HFFc6 (cell line): Measurements from ENCODE around the gene FGF14. TPM values are rescaled to one million over a fixed set of nuclear protein-coding genes. Genes with fewer than 3 reads are reported as not detected.

ENCODE experiments used
- DNase-seq: peaks from one replicate; pipeline ENCODE4 v3.0.0-alpha.2; 2018
- H3K27ac Mint-ChIP-seq: 2 replicates; pipeline ENCODE4 v1.8.0; 2020; ENCODE audit warnings: mild to moderate bottlenecking, mixed read lengths
- H3K27me3 Mint-ChIP-seq: 2 replicates; pipeline ENCODE4 v1.8.0; 2021; ENCODE audit warnings: mild to moderate bottlenecking, moderate library complexity, mixed read lengths; ENCODE audit not compliant: insufficient read depth
- H3K36me3 Mint-ChIP-seq: 2 replicates; pipeline ENCODE4 v1.8.0; 2021; ENCODE audit warnings: low read depth, mixed read lengths
- H3K4me1 Mint-ChIP-seq: 2 replicates; pipeline ENCODE4 v1.8.0; 2020; ENCODE audit warnings: low read depth, mixed read lengths
- H3K4me3 Mint-ChIP-seq: 2 replicates; pipeline ENCODE4 v1.8.0; 2020; ENCODE audit warnings: mild to moderate bottlenecking, moderate library complexity, mixed read lengths
- H3K9me3 Mint-ChIP-seq: 2 replicates; pipeline ENCODE4 v1.8.0; 2020; ENCODE audit warnings: mild to moderate bottlenecking, mixed read lengths
- long read RNA-seq: library from polyadenylated mRNA; unstranded; transcript quantifications from one replicate; pipeline ENCODE4 v2.0.0, GENCODE V29; 2019
- total RNA-seq, 6 experiments: library from RNA; stranded (reverse); fragmentation: NEBNext Ultra II Directional; extraction: Animal tissue kit (Norgen Biotek cat#: 25700); gene quantifications; 2 replicates in 1 of 6; 3 replicates in 5 of 6; pipeline ENCODE4 v1.2.3, GENCODE V29; 2021
- TF ChIP-seq, protein P1 (sequence below): fragments of 200-600 bp; sonication (generic); IDR thresholded peaks from 2 replicates; pipeline ENCODE4 v1.5.0; 2021; ENCODE audit warnings: antibody characterized with exemption, mild to moderate bottlenecking

Gene FGF14
- under 1 TPM in 2 of 6 experiments, not detected in 4; 0.02 to 0.03 TPM for total RNA-seq
- long read RNA-seq, partial matches to known transcripts: 0 of 2 reads
- long read RNA-seq, other reads (novel, unspliced or antisense): 2 of 2 reads

DNA sequence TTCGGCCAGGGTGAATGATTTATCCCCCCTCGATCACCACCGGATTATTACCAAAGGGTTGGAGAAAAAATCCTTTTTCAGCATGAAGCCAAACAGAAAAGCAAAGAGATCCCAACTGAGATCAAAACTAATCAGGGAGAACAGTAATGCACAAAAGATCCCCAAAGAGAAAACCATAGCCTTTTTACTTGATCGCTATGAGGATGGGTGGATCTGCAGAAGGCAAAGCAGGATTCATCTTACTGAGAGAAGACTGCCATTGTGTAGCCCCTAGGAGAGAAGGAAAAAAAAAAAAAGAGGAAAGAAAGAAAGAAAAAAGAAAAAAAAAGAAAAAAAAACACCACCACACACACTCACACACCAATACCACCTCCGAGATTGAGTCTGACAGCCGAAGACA is at the start of gene FGF14:
Gene FGF14 (minus strand): TSS at position 283 of the 400 bp plus-strand sequence.
- Mint-ChIP-seq H3K9me3 (peaks cover 19% of the 10 kb centered on the region), H3K4me1 (no peaks in the 10 kb centered on the region), H3K27ac (no peak within 1 kb of the TSS), H3K4me3 (no peak within 1 kb of the TSS), H3K27me3 (peaks cover 7% of the 10 kb centered on the region), H3K36me3 (no peaks in the 10 kb centered on the region)
- no peak for DNase-seq
- TF ChIP-seq, protein P1, sequence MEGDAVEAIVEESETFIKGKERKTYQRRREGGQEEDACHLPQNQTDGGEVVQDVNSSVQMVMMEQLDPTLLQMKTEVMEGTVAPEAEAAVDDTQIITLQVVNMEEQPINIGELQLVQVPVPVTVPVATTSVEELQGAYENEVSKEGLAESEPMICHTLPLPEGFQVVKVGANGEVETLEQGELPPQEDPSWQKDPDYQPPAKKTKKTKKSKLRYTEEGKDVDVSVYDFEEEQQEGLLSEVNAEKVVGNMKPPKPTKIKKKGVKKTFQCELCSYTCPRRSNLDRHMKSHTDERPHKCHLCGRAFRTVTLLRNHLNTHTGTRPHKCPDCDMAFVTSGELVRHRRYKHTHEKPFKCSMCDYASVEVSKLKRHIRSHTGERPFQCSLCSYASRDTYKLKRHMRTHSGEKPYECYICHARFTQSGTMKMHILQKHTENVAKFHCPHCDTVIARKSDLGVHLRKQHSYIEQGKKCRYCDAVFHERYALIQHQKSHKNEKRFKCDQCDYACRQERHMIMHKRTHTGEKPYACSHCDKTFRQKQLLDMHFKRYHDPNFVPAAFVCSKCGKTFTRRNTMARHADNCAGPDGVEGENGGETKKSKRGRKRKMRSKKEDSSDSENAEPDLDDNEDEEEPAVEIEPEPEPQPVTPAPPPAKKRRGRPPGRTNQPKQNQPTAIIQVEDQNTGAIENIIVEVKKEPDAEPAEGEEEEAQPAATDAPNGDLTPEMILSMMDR: no peak

- H3K4me3 Mint-ChIP-seq: no peak overlapping the region
- H3K27ac Mint-ChIP-seq: no peak overlapping the region
- TF ChIP-seq, protein P1: no peak
- DNase-seq: no peak
- H3K36me3 Mint-ChIP-seq: no peaks in the 10 kb centered on the region
- no peaks in the 10 kb centered on the region for H3K4me1 Mint-ChIP-seq
- H3K27me3 Mint-ChIP-seq: no peaks in the 10 kb centered on the region
- peaks cover 70% of the 10 kb centered on the region for H3K9me3 Mint-ChIP-seq
Observed at GRCh38 chr13:102443249-102443648, 41.4 kb upstream of the FGF14 start.

DNA sequence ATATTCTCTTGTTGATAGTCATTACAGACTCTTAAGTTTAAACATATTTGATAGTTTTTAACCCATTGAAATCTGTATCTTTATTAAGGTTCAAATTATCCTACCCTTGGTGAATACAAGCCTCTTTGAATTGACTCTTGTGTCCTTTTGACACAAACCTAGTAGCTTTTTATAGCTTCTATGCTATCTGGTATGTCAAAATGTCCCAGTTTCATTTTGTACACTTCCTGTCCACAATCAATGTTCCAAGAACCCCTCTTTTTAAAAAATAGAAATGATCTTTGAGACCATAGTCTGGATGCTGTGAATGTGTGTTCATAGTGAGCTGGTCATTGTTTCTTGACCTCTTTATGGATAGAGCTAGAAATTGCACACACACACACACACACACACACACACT is 39.2 kb upstream of the FGF14 start:
- no peak for DNase-seq
- no peak overlapping the region for H3K27ac Mint-ChIP-seq

DNA sequence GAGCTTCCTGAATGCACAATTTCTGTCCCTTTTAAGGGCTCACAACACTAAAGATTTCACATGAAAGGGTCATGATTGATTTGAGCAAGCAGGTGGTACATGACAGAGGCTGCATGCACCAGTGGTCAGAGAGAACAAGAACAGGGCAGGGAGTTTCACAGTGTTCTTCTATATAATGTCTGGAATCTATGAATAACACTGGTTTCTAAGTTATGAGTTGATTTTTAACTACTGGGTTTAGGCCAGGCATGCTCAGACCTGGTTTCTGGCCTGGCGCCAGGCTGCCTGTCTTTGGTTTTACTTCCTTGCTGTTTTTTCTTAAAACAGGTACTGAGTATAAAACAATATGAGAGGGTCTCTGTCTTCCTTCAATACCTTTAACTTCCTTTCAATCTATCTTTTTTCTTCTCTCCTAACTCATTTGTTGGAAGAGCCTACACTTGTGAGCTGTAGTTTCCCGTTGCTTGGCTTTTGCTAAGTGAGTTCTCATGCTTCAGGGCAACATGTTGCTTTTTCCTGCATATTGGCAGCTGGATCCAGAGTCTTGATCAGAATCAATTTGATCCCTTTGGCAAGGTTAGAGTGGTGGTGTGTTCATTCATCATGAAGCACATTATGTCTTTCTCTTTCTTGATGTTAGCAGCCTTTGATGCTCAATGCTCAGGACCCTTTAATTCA is 38.5 kb upstream of the FGF14 start:
- no peak overlapping the region for H3K27ac Mint-ChIP-seq

More for the DNA sequence above, 39.2 kb upstream of the FGF14 start:
- no peaks in the 10 kb centered on the region for H3K27me3 Mint-ChIP-seq
- H3K4me1 Mint-ChIP-seq: no peaks in the 10 kb centered on the region
- H3K9me3 Mint-ChIP-seq: peaks cover 63% of the 10 kb centered on the region
- TF ChIP-seq, protein P1: no peak
- no peak overlapping the region for H3K4me3 Mint-ChIP-seq
- no peaks in the 10 kb centered on the region for H3K36me3 Mint-ChIP-seq

DNA sequence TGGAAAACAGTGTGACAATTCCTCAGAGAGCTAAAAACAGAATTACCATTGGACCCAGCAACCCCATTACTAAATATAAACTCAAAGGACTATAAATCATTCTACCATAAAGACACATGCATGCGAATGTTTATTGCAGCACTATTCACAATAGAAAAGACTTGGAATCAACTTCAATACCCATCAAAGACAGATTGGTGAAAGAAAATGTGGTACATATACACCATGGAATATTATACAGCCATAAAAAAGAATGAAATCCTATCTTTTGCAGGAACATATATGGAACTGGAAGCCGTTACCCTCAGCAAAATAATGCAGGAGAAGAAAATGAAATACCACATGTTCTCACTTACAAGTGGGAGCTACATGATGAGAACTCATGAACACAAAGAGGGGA is 20.8 kb upstream of the FGF14 start:
- Mint-ChIP-seq H3K27ac (no peak overlapping the region), H3K36me3 (no peaks in the 10 kb centered on the region), H3K9me3 (peaks cover 33% of the 10 kb centered on the region), H3K4me3 (no peak overlapping the region), H3K27me3 (no peaks in the 10 kb centered on the region), H3K4me1 (no peaks in the 10 kb centered on the region)
- TF ChIP-seq, protein P1: no peak
- no peak for DNase-seq

More for the DNA sequence above, 38.5 kb upstream of the FGF14 start:
- TF ChIP-seq, protein P1: no peak
- no peak for DNase-seq
- Mint-ChIP-seq H3K36me3 (peaks cover 4% of the 10 kb centered on the region; the same call in 1 of the 2 replicates), H3K4me3 (no peak overlapping the region), H3K4me1 (no peaks in the 10 kb centered on the region), H3K9me3 (peaks cover 64% of the 10 kb centered on the region), H3K27me3 (no peaks in the 10 kb centered on the region)
